Lung (tissue), 12 donors: ENCODE data around the gene PLIN4. TPM values are rescaled to one million over a fixed set of nuclear protein-coding genes. Genes with fewer than 3 reads are reported as not detected.
A peak's percentile ranks its signal among the peaks of the same experiment; 100 is the strongest.

ENCODE experiments used
- ATAC-seq: fragments of 200-7000 bp; cut with Tn5 transposase; one replicate; pipeline ENCODE4 v1.9.1; 2020; ENCODE audit warnings: moderate number of reproducible peaks; ENCODE audit not compliant: insufficient read depth, low FRiP score
- DNase-seq, 3 donors: peaks; one replicate each; pipeline ENCODE4 v3.0.0-alpha.2; 2013 to 2017
- H3K27ac ChIP-seq, 2 donors: one replicate each; pipeline ENCODE4 v1.5.1; 2013; ENCODE audit warnings: mild to moderate bottlenecking in 2 of 2, moderate library complexity in 2 of 2, control low read depth in 1 of 2, inconsistent platforms in 1 of 2, low read depth in 1 of 2, low read length in 1 of 2
- H3K27me3 ChIP-seq, 3 donors: one replicate each; pipeline ENCODE4 v1.5.1; 2013; ENCODE audit warnings: low read length in 2 of 3; ENCODE audit not compliant: control insufficient read depth in 3 of 3, insufficient read depth in 3 of 3
- H3K36me3 ChIP-seq, 4 donors: one replicate each; pipeline ENCODE4 v1.5.1; 2013; ENCODE audit warnings: low read length in 4 of 4, mild to moderate bottlenecking in 1 of 4, moderate library complexity in 1 of 4; ENCODE audit not compliant: control insufficient read depth in 4 of 4, insufficient read depth in 4 of 4
- H3K4me1 ChIP-seq, 5 donors: one replicate each; pipeline ENCODE4 v1.5.1; 2013; ENCODE audit warnings: low read length in 5 of 5, mild to moderate bottlenecking in 2 of 5, moderate library complexity in 1 of 5; ENCODE audit not compliant: control insufficient read depth in 5 of 5, insufficient read depth in 5 of 5
- H3K4me3 ChIP-seq: one replicate; pipeline ENCODE4 v1.5.1; 2013; ENCODE audit warnings: mild to moderate bottlenecking, control low read depth, moderate library complexity
- H3K9ac ChIP-seq, 2 donors: one replicate each; pipeline ENCODE4 v1.5.1; 2013; ENCODE audit warnings: low read length in 2 of 2, control low read depth in 1 of 2; ENCODE audit not compliant: insufficient read depth in 1 of 2
- H3K9me3 ChIP-seq, 4 donors: one replicate each; pipeline ENCODE4 v1.5.1; 2013; ENCODE audit warnings: low read length in 3 of 4, mild to moderate bottlenecking in 1 of 4, moderate library complexity in 1 of 4; ENCODE audit not compliant: control insufficient read depth in 4 of 4, insufficient read depth in 3 of 4
- CTCF ChIP-seq: IDR thresholded peaks from 2 replicates; pipeline ENCODE4 v1.5.1; 2012; ENCODE audit warnings: mild to moderate bottlenecking; ENCODE audit errors: control extremely low read depth, extremely low read depth
- WGBS, 2 donors: extraction: QIAGEN DNeasy Blood & Tissue Kit; methylation state at CpG; one replicate each; pipeline ENCODE4 v1.1.7; 2013; 5-methylcytosine and 5-hydroxymethylcytosine counted together
- polyA plus RNA-seq, 2 donors: library from polyadenylated mRNA; stranded (reverse); fragments of 200-250 nt; gene quantifications; one replicate each; pipeline ENCODE4 v1.2.1, GENCODE V29; 2013
- total RNA-seq, 2 donors: library from RNA; depleted of rRNA in 1 of 2; stranded (reverse); fragments of >200 nt in 1 of 2; gene quantifications; one replicate each; pipeline ENCODE4 v1.2.1, GENCODE V29; 2014 to 2021
- donor health status: control.
- donor health status: control.
- donor health status: Bipolar disorder and iron deficiency.
- donor health status: healthy.
- donor health status: DM: yes; HTN: yes; CAD: no.

PLIN4 gene
- total and polyA plus RNA-seq, 4 donors = 0.85 to 5.0 (median 3.8) TPM

GRCh38 chr19:4457654-4458395 is 60.5 kb downstream of the PLIN4 start, which contains the start of gene UBXN6:
Gene UBXN6, minus strand, starts transcription at chr19:4457794. Its CDS starts 97 bp downstream, at chr19:4457697.
- peak; percentile 98 to 99 (median 98) for DNase-seq
- WGBS, 2 donors = 11 to 14% methylated on average over 39 to 52 of the region's 52 CpGs
- Histone ChIP-seq H3K36me3 (peaks cover 2 to 19% (median 3%) of the 10 kb centered on the region in 4 donors), H3K27me3 (no peaks in the 10 kb centered on the region), H3K4me1 (peaks cover 0 to 22% (median 7%) of the 10 kb centered on the region in 5 donors), H3K27ac (peak within 1 kb of the TSS; percentile 83 to 89), H3K9me3 (no peaks in the 10 kb centered on the region), H3K9ac (peak within 1 kb of the TSS; percentile 61 to 63), H3K4me3 (peak within 1 kb of the TSS; percentile 58)
- no peak for TF ChIP-seq CTCF
- peak; percentile 85 for ATAC-seq

- TF ChIP-seq CTCF = no peak
- DNase-seq (peak; percentile 84 to 90 (median 87)), ATAC-seq (peak; percentile 20)
Observed at GRCh38 chr19:4456843-4457653, 61.2 kb downstream of the PLIN4 start.

GRCh38 chr19:4456476-4456842 is 61.8 kb downstream of the PLIN4 start:
- WGBS, 2 donors = 1 to 5% methylated on average over 9 of the region's 9 CpGs
- Histone ChIP-seq H3K4me1 (peaks cover 0 to 22% (median 7%) of the 10 kb centered on the region in 5 donors), H3K27me3 (no peaks in the 10 kb centered on the region), H3K9ac (peak overlapping the region; percentile 59 to 61), H3K27ac (peak overlapping the region; percentile 18 to 70), H3K4me3 (peak overlapping the region; percentile 30), H3K9me3 (no peaks in the 10 kb centered on the region), H3K36me3 (peaks cover 10 to 30% (median 11%) of the 10 kb centered on the region in 4 donors)
- TF ChIP-seq CTCF = no peak
- DNase-seq = peak; percentile 68 to 80 (median 70)
- ATAC-seq = peak; percentile 1

More at GRCh38 chr19:4456843-4457653, 61.2 kb downstream of the PLIN4 start:
- 2% methylated on average over 31 to 42 of the region's 53 CpGs for WGBS, 2 donors
- no peaks in the 10 kb centered on the region for H3K27me3 ChIP-seq
- peak overlapping the region; percentile 59 to 61 for H3K9ac ChIP-seq
- peaks cover 7 to 26% (median 9%) of the 10 kb centered on the region in 4 donors for H3K36me3 ChIP-seq
- H3K4me3 ChIP-seq = peak overlapping the region; percentile 58
- peak overlapping the region; percentile 80 to 83 for H3K27ac ChIP-seq
- no peaks in the 10 kb centered on the region for H3K9me3 ChIP-seq
- peaks cover 0 to 22% (median 7%) of the 10 kb centered on the region in 5 donors for H3K4me1 ChIP-seq
